ENCODE results near the gene DMKN.

Gene DMKN

DNA sequence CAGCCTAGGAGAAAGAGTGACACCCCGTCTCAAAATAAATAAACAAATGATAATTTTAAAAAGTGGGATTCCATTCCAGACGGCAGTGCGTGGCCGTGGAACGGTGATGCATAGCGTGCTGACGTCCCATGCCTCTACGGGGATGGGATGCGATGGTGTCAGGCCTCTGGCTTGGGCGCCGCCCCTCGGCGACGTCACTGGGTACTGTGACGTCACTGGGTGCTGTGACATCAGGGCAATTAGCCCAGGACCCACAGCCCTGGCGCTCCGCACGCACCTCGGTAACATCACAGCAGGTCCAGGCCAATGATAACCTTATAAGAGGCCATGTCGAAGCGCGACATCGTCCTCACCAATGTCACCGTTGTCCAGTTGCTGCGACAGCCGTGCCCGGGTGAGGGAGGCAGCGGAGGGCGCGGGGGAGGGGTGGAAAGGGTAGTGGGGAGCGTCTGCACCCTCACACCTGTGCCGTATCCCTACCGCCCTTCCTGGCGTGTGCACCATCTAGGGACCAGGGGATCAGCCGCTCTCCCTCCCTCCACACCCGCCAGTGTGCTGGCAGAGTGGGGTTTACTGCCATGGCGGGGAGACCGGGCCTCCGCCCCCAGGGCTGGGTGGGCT, 19.9 kb upstream of the DMKN start, which contains the start of gene GAPDHS:
Gene GAPDHS, plus strand, starts transcription at position 256 of the 621 bp plus-strand sequence. Its CDS starts 72 bp downstream, at position 328.
- Histone ChIP-seq H3K9me2 (replicated peaks; ENCODE audit: insufficient read depth, low read length) (no peaks in the 10 kb centered on the region), H3K4me2 (ENCODE audit: low read depth, low read length, poor library complexity, severe bottlenecking) (no peak within 1 kb of the TSS), H3K36me3 (ENCODE audit: low read length) (no peaks in the 10 kb centered on the region), H3K27ac (ENCODE audit: low read depth, low read length) (no peak within 1 kb of the TSS), H3K9ac (ENCODE audit: low read length) (no peak within 1 kb of the TSS), H3K4me3 (ENCODE audit: insufficient read depth, low read length, poor library complexity, severe bottlenecking) (no peak within 1 kb of the TSS), H3K79me2 (ENCODE audit: insufficient read depth, low read length) (no peaks in the 10 kb centered on the region), H4K20me1 (ENCODE audit: low read depth, low read length) (no peaks in the 10 kb centered on the region), H3K27me3 (ENCODE audit: low read length) (no peaks in the 10 kb centered on the region), H3F3A (ENCODE audit: insufficient read depth) (no peaks in the 10 kb centered on the region), H2AFZ (ENCODE audit: low read depth, low read length, severe bottlenecking) (no peak within 1 kb of the TSS), H3K9me3 (ENCODE audit: insufficient read depth, low read length) (no peaks in the 10 kb centered on the region)
- TF ChIP-seq EZH2phosphoT487 (conservative IDR thresholded peaks at IDR 0.05; ENCODE audit: low read length), result no peak
- TF ChIP-seq, protein P1, sequence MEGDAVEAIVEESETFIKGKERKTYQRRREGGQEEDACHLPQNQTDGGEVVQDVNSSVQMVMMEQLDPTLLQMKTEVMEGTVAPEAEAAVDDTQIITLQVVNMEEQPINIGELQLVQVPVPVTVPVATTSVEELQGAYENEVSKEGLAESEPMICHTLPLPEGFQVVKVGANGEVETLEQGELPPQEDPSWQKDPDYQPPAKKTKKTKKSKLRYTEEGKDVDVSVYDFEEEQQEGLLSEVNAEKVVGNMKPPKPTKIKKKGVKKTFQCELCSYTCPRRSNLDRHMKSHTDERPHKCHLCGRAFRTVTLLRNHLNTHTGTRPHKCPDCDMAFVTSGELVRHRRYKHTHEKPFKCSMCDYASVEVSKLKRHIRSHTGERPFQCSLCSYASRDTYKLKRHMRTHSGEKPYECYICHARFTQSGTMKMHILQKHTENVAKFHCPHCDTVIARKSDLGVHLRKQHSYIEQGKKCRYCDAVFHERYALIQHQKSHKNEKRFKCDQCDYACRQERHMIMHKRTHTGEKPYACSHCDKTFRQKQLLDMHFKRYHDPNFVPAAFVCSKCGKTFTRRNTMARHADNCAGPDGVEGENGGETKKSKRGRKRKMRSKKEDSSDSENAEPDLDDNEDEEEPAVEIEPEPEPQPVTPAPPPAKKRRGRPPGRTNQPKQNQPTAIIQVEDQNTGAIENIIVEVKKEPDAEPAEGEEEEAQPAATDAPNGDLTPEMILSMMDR (IDR thresholded peaks at IDR 0.05; ENCODE audit: insufficient read depth, low read length, poor library complexity, severe bottlenecking), result no peak

DNA sequence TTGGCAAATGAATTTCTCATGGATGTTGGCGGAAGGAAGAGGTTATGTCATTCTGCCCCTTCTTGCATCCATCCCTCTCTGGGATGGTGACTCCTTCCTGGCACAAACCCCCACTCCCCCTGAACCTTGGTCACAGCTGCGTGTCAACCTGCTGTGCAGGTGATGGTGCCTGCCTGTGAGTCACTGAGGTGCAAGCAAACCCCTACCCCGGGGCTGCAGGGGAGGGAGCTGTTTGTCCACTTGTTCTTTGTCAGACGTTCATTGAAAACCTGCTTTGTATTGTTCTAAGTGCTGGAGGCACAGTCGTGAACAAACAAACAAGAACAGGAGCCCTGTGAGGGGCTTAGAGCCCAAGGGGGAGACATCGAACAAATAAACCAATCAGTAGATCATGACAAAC, 17.8 kb upstream of the DMKN start:
- H3K4me2 ChIP-seq (ENCODE audit: low read depth, low read length, poor library complexity, severe bottlenecking), result no peak overlapping the region
- H3K79me2 ChIP-seq (ENCODE audit: insufficient read depth, low read length), result no peaks in the 10 kb centered on the region
- H3K9me2 ChIP-seq (replicated peaks; ENCODE audit: insufficient read depth, low read length), result no peaks in the 10 kb centered on the region
- H3K27me3 ChIP-seq (ENCODE audit: low read length), result no peaks in the 10 kb centered on the region
- H3K27ac ChIP-seq (ENCODE audit: low read depth, low read length), result no peak overlapping the region
- no peak for TF ChIP-seq EZH2phosphoT487 (conservative IDR thresholded peaks at IDR 0.05; ENCODE audit: low read length)
- TF ChIP-seq, protein P1 (IDR thresholded peaks at IDR 0.05; ENCODE audit: insufficient read depth, low read length, poor library complexity, severe bottlenecking), result no peak
- no peak overlapping the region for H2AFZ ChIP-seq (ENCODE audit: low read depth, low read length, severe bottlenecking)
- H3F3A ChIP-seq (ENCODE audit: insufficient read depth), result no peaks in the 10 kb centered on the region
- no peaks in the 10 kb centered on the region for H3K36me3 ChIP-seq (ENCODE audit: low read length)
- no peak overlapping the region for H3K4me3 ChIP-seq (ENCODE audit: insufficient read depth, low read length, poor library complexity, severe bottlenecking)
- H3K9me3 ChIP-seq (ENCODE audit: insufficient read depth, low read length), result no peaks in the 10 kb centered on the region
- no peak overlapping the region for H3K9ac ChIP-seq (ENCODE audit: low read length)
- no peaks in the 10 kb centered on the region for H4K20me1 ChIP-seq (ENCODE audit: low read depth, low read length)

DNA sequence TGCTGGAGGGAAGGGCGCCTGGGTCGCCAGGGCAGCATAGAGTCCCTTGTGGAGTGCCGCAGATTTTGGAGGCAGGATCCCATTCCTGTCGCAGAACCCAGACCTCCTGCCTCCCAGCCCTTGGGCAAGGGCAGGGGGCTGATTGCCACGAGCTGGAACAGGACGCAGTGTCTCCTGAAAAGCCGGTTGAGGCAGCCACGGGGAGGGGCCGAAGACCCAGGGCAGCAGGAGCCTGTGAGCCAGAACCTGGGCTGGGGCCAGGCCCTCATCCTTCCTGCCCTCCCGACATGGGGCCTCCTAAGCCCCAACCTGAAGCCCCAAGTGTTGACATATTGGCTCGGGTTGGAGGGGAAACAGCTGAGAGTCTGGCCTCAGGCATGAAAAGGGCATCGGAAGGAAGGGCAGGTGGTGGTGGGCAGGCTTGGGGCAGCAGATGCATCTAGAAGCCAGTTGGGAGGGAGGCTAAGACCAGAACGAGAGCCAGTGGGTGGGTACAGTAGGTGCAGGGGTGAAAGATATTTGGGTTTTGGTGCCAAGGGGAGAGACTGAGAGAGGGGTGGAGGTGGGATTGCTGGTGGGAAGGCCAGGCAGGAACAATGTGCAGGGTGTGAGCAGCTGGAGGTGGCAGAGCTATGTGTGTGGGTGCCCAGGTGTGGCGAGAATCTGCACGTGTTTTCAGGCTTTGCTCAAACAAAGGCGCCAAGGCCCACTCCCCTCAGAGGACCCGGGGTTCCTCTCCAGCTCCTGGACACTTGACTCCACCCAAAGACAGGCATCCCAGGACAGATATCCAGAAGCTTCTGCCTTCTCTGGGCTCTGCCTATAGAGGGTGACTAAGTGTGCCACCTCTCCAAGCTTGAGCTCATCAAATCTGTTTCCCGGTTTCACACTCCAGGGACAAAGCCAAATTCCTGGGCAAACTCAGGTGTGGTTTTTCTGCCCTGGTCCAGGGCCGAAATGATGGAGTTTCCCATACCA, 16.1 kb upstream of the DMKN start:
- no peak for TF ChIP-seq EZH2phosphoT487 (conservative IDR thresholded peaks at IDR 0.05; ENCODE audit: low read length)
- TF ChIP-seq, protein P1 (IDR thresholded peaks at IDR 0.05; ENCODE audit: insufficient read depth, low read length, poor library complexity, severe bottlenecking), result no peak

More for the DNA sequence above, 16.1 kb upstream of the DMKN start:
- H3K79me2 ChIP-seq (ENCODE audit: insufficient read depth, low read length), result no peaks in the 10 kb centered on the region
- H3K27me3 ChIP-seq (ENCODE audit: low read length), result no peaks in the 10 kb centered on the region
- H3K9me3 ChIP-seq (ENCODE audit: insufficient read depth, low read length), result no peaks in the 10 kb centered on the region
- H4K20me1 ChIP-seq (ENCODE audit: low read depth, low read length), result no peaks in the 10 kb centered on the region
- H3F3A ChIP-seq (ENCODE audit: insufficient read depth), result no peaks in the 10 kb centered on the region
- H3K9ac ChIP-seq (ENCODE audit: low read length), result no peak overlapping the region
- no peak overlapping the region for H3K4me2 ChIP-seq (ENCODE audit: low read depth, low read length, poor library complexity, severe bottlenecking)
- H2AFZ ChIP-seq (ENCODE audit: low read depth, low read length, severe bottlenecking), result no peak overlapping the region
- no peak overlapping the region for H3K27ac ChIP-seq (ENCODE audit: low read depth, low read length)
- H3K9me2 ChIP-seq (replicated peaks; ENCODE audit: insufficient read depth, low read length), result no peaks in the 10 kb centered on the region
- no peaks in the 10 kb centered on the region for H3K36me3 ChIP-seq (ENCODE audit: low read length)
- no peak overlapping the region for H3K4me3 ChIP-seq (ENCODE audit: insufficient read depth, low read length, poor library complexity, severe bottlenecking)

Data from SU-DHL-6 (cell line).